ENCODE measurements around the gene PLAC9. TPM values are rescaled to one million over a fixed set of nuclear protein-coding genes. Genes with fewer than 3 reads are reported as not detected.

The PLAC9 gene
- polyA plus RNA-seq, 1 donor, result 75.9 TPM

DNA sequence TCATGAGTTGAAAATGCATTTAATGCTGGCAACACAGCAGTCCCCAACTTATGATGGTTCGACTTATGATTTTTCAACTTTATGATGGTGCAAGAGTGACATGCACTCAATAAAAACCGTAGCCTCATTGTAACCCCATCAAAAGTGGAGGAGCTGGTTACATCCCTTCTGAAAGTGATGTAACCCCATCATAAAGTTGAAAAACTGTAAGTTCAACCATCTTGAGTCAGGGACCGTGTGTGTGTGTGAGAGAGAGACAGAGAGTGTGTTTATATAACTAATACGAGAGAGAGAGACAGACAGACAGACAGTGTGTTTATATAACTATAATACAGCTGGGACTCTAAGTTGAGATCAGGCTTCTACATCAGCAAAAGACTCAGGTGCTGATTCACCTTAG is 51.8 kb downstream of the PLAC9 start:
- no peak for DNase-seq

DNA sequence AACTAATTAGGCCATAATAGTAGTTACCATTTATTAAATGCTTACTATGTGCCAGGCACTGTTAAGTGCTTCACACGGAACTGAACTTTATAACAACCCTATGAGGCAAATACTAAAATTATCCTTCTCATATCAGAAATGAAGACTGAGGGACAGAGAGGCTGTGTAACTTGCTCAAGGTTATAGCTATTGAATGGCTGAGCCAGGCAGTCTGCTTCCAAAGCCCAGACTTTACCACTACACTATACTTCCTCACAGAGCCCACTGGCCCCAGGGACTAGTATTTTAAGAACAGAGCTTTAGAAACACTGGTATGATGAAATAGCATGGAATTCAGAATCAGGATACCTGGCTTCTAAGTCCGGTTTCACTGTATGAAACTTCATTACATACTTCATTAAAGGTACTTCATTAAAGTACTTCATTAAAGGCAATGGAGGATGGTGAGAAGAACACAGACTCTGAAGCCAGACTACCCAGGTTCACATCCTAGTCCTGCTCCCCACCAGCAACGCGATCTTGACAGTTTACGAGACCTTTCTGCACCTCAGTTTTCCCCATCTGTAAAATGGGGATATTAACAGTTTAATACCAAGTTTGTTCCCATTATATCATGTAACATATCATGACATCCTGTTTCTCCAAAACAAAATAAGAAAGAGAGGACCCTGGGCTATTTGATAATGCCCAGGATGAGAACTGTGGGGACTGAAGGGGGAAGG is 53.2 kb downstream of the PLAC9 start:
- DNase-seq, result no peak

DNA sequence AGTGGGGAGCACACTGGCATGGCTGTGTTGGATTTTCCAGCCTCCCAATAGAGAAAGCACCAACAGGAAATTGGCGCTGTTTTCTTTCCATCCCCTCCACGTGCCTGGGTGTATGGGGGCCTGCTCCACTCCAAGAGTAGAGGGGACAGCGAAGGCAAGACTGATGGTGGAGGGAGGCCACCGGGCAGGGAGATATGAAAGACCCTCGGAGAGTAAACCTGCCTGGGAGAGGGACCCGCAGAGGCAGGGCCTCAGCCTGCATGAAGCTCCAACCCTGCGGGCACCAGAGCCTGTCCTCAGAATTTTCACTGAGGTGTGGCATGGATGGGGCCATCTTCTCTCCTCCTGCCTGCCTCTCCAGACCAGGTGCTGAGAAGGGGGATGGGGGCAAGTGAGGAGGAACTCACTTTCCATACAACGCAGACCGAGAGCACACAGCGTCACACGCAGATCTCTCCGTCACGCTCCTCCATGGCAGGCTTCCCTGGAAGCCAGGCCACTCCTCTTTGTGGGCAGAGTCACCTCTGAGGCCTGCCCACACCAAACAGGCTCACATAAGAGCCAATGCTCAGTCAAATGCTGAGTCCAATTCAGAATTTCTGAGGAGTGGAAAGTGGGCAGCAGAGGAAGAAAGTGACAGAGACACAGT is 54.0 kb downstream of the PLAC9 start:
- DNase-seq, result no peak

DNA sequence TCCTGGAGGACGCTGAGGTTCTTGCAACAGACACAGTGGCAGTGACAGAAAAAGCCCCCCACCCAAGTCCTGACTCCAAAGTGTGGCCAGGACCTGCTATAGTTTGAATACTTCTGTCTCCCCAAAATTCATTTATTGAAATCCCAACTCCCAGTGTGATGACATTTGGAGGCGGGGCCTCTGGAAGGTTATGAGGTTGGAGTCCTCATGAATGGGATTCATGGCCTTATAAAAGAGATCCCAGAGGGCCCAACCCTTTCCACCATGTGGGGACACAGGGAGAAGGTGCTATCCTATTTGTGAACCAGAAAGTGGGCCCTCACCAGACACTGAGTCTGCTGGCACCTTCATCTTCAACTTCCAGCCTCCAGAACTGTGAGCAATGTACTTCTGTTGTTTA is 54.5 kb downstream of the PLAC9 start:
- DNase-seq, result no peak

DNA sequence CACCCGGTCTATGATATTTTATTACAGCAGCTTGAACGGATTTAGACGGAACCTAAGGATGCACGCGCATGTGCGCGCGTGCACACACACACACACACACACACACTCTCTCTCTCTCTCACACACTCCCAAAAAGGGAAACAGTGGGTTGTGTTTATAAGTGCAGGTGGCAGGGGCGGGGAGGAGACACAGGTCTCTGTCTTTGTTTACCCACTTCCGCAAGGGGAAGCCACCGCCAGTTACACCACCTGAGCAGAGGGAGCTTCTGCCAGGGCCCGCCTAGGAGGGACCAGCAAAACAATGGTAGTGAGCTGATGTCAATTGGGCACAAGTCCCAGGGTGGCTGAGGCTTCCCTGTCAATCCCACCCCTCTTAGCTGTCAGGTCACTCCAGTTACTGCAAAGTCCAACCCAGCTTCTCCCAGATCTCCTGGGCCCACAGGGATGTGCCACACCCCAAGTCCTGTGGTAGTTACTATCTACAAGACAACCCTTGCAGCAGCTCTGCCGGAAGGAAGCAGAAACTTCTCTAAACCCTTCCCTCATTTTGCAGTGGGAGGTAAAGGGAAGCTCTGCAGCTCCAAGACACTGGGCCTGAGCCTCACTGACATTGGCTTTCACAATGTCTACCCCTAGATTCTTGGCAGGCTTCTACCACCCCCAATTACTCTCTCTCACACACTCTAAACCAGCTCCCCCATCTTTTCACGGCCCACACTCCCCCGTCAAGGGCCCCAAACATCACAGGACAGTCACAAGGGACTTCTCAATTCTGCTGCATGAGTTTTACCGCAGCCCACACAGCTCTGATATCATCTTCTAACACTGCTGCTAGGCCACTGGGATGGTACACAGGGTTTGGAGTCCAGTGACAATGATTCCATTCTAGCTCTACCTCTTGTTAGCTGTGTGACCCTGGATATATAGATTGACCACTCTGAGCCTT is 55.2 kb downstream of the PLAC9 start:
- DNase-seq, result no peak

DNA sequence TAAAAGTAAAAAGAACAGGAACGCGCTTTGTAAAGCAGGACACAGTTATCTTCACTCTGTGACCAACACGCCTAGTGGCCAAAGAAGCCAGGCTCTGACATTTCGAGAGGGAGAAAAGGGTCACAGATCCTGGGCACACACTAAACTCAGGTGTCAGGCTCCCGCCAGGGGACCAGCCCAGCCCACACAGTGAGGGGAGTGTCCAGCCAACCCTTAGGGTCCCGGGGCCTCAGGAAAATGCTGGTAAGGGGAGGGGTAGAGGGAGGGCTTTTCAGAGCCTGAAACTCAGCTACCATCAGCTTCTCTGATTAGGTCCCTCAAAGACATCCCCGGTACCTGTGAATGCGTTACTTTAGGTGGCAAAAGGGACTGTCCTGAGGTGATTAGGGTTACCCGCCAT is 56.2 kb downstream of the PLAC9 start:
- no peak for DNase-seq

DNA sequence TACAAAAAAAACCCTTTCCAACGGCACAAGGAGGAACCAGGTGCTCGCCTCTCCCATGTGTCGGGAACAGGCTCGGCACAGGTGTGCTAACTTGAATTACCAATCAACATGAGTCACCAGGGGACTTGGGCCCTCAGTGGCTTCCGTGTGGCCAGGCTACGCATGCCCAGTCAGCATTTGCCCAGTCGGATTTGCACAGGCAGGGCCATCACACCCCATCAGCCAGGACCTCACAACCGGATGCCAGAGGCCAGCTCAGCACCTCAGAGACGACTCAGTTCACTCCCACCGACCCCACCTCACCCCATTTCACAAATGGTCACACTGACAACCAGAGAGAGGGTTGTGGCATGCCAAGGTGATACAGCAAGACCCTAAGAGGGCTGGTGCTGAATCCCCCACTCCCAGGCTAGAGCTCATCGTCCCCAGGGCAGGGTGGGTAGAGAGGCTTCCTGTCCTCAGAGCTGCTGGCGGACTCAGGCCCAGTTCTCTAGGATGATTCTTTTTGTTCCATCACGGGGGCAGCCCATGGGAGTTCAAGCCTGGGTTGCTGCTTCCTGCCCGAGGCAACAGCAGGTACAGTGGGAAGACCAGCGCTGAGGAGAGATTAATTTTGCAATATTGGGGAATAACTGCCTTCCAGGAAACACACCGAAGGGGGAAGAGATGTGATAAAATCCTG is 59.2 kb downstream of the PLAC9 start:
- no peak for DNase-seq

DNA sequence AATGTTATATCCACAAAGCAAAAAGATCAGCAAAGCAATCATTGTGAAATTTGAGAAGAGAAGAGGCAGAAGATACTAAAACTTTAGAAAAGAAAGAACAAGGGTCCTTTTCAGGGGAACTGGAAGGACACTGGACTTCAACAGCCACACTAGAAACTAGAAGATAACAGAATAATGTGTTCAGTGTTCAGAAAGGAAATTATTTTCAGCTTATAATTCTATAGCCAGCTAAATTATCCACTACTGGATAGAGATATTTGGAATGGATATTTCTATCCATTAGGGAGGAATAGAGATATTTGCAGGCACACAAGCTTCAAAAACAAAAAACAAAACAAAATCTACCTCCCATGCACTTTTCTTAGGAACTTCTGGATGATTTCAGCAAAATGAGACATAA is 60.0 kb downstream of the PLAC9 start:
- no peak for DNase-seq

DNA sequence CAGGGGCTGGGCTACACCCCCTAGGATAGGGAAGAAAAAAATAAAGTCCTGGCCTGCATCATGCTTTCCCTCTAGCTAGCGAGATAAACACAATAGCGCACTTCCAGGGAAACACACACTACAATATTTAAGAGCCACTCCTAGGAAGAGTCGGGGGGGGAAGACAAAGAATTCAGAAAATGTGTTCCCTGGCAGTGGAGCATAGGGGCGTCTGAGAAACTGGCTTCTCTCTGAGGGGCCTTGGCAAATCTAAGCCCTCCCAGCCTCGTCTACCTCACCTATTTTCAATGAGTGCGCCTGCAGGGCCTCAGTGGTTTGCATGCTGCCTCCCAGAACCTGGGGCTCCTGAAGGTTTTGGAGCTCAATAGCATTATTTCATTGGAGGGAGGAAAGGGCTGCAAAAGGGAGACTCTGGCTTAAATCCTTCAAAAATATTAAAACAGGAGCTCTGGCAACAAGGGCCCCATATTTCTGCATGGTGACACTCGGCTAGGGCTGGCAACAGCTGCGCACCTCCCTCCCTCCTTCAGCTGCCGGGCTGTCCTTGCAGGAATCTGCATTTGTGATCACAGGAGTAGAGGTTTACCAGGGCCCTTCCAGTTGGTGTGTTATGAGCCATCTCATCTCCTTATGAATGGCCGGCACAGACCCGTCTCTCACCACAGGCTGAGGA is 62.0 kb downstream of the PLAC9 start:
- DNase-seq, result no peak

Other genes with a start within 250 kb of the PLAC9 start
- gene SFTPD, start 183.6 kb upstream of the PLAC9 start, polyA plus RNA-seq (ENCODE audit: insufficient read length), result 1.8 TPM
- gene TMEM254, start 54.1 kb upstream of the PLAC9 start, polyA plus RNA-seq (ENCODE audit: insufficient read length), result 16.3 TPM
- gene ANXA11, start 72.8 kb downstream of the PLAC9 start, polyA plus RNA-seq (ENCODE audit: insufficient read length), result 96.9 TPM
- gene MAT1A, start 156.9 kb downstream of the PLAC9 start, polyA plus RNA-seq (ENCODE audit: insufficient read length), result not detected
- not detected for gene DYDC1, start 224.0 kb downstream of the PLAC9 start, polyA plus RNA-seq (ENCODE audit: insufficient read length)
- gene DYDC2, start 224.1 kb downstream of the PLAC9 start, polyA plus RNA-seq (ENCODE audit: insufficient read length), result not detected

All from hindlimb muscle (tissue), 1 donor.